ENCODE data around the gene MAMSTR.

Gene MAMSTR

GRCh38 chr19:48670699-48671445 is 48.7 kb downstream of the MAMSTR start:
- H3K9ac ChIP-seq (ENCODE audit: low read length) = no peak overlapping the region

GRCh38 chr19:48669903-48670668 is 49.4 kb downstream of the MAMSTR start:
- H3K27me3 ChIP-seq (replicated peaks; ENCODE audit: insufficient read depth, low read length) = peaks cover 52% of the 10 kb centered on the region
- DNase-seq = no peak
- no peaks in the 10 kb centered on the region for H3K79me2 ChIP-seq (ENCODE audit: low read length)
- no peaks in the 10 kb centered on the region for H4K20me1 ChIP-seq (ENCODE audit: insufficient read depth, low read length)
- no peaks in the 10 kb centered on the region for H3K9me3 ChIP-seq (replicated peaks; ENCODE audit: insufficient read depth, low read length)
- H3K36me3 ChIP-seq (replicated peaks; ENCODE audit: insufficient read depth, low read length) = no peaks in the 10 kb centered on the region
- TF ChIP-seq EZH2 (optimal IDR thresholded peaks at IDR 0.05; ENCODE audit: low read depth, low read length) = no peak
- no peak for TF ChIP-seq CTCF (IDR thresholded peaks at IDR 0.05; ENCODE audit: low read length)
- TF ChIP-seq EZH2phosphoT487 (IDR thresholded peaks at IDR 0.05; ENCODE audit: low read length) = no peak
- no peak overlapping the region for H2AFZ ChIP-seq (ENCODE audit: low read length)
- no peak overlapping the region for H3K9ac ChIP-seq (ENCODE audit: low read length)
- no peak overlapping the region for H3K27ac ChIP-seq (ENCODE audit: low read length)
- no peaks in the 10 kb centered on the region for H3K9me2 ChIP-seq (replicated peaks; ENCODE audit: insufficient read depth, low read length)
- no peaks in the 10 kb centered on the region for H3K4me1 ChIP-seq (ENCODE audit: low read length)
- H3K4me2 ChIP-seq (ENCODE audit: low read depth, low read length) = no peak overlapping the region
- no peak overlapping the region for H3K4me3 ChIP-seq (ENCODE audit: low read length)
- H3F3A ChIP-seq (ENCODE audit: insufficient read depth, low read length) = no peaks in the 10 kb centered on the region

More at GRCh38 chr19:48670699-48671445, 48.7 kb downstream of the MAMSTR start:
- Histone ChIP-seq H3K27ac (ENCODE audit: low read length) (no peak overlapping the region), H3F3A (ENCODE audit: insufficient read depth, low read length) (no peaks in the 10 kb centered on the region), H3K4me3 (ENCODE audit: low read length) (no peak overlapping the region), H3K9me2 (replicated peaks; ENCODE audit: insufficient read depth, low read length) (no peaks in the 10 kb centered on the region), H3K4me2 (ENCODE audit: low read depth, low read length) (no peak overlapping the region), H3K36me3 (replicated peaks; ENCODE audit: insufficient read depth, low read length) (no peaks in the 10 kb centered on the region), H4K20me1 (ENCODE audit: insufficient read depth, low read length) (no peaks in the 10 kb centered on the region), H3K4me1 (ENCODE audit: low read length) (no peaks in the 10 kb centered on the region), H3K9me3 (replicated peaks; ENCODE audit: insufficient read depth, low read length) (no peaks in the 10 kb centered on the region), H2AFZ (ENCODE audit: low read length) (no peak overlapping the region), H3K27me3 (replicated peaks; ENCODE audit: insufficient read depth, low read length) (peaks cover 56% of the 10 kb centered on the region), H3K79me2 (ENCODE audit: low read length) (no peaks in the 10 kb centered on the region)
- TF ChIP-seq CTCF (IDR thresholded peaks at IDR 0.05; ENCODE audit: low read length) (no peak), EZH2 (optimal IDR thresholded peaks at IDR 0.05; ENCODE audit: low read depth, low read length) (no peak), EZH2phosphoT487 (IDR thresholded peaks at IDR 0.05; ENCODE audit: low read length) (no peak)
- DNase-seq = no peak

- Histone ChIP-seq H3K36me3 (replicated peaks; ENCODE audit: insufficient read depth, low read length) (no peaks in the 10 kb centered on the region), H3F3A (ENCODE audit: insufficient read depth, low read length) (no peaks in the 10 kb centered on the region), H3K9ac (ENCODE audit: low read length) (no peak overlapping the region), H3K27me3 (replicated peaks; ENCODE audit: insufficient read depth, low read length) (peaks cover 42% of the 10 kb centered on the region), H4K20me1 (ENCODE audit: insufficient read depth, low read length) (no peaks in the 10 kb centered on the region), H3K4me2 (ENCODE audit: low read depth, low read length) (no peak overlapping the region), H3K9me2 (replicated peaks; ENCODE audit: insufficient read depth, low read length) (no peaks in the 10 kb centered on the region), H2AFZ (ENCODE audit: low read length) (no peak overlapping the region), H3K9me3 (replicated peaks; ENCODE audit: insufficient read depth, low read length) (no peaks in the 10 kb centered on the region), H3K79me2 (ENCODE audit: low read length) (no peaks in the 10 kb centered on the region), H3K27ac (ENCODE audit: low read length) (no peak overlapping the region), H3K4me1 (ENCODE audit: low read length) (no peaks in the 10 kb centered on the region), H3K4me3 (ENCODE audit: low read length) (no peak overlapping the region)
- TF ChIP-seq EZH2 (optimal IDR thresholded peaks at IDR 0.05; ENCODE audit: low read depth, low read length) (no peak), EZH2phosphoT487 (IDR thresholded peaks at IDR 0.05; ENCODE audit: low read length) (no peak), CTCF (IDR thresholded peaks at IDR 0.05; ENCODE audit: low read length) (no peak)
- DNase-seq = no peak
These were observed 50.8 kb downstream of the MAMSTR start for GRCh38 chr19:48668761-48669160.
